Measurements from ENCODE around the gene EIF2D. TPM values are rescaled to one million over a fixed set of nuclear protein-coding genes. Genes with fewer than 3 reads are reported as not detected.

Gene EIF2D
- total RNA-seq = 10 to 100 TPM; 40.6 to 43.7 TPM

- DNase-seq (peak; percentile 98), ATAC-seq (ENCODE audit: low read depth) (peak; percentile 98)
- Mint-ChIP-seq H3K27me3 (peaks cover 5% of the 10 kb centered on the region), H3K4me1 (peaks cover 29% of the 10 kb centered on the region), H3K36me3 (peaks cover 6% of the 10 kb centered on the region), H3K27ac (peak within 1 kb of the TSS; percentile 89), H3K4me3 (peak within 1 kb of the TSS; percentile 92), H3K9me3 (no peaks in the 10 kb centered on the region)
- POLR2A ChIA-PET = interaction anchor here (0.6 to 1.5 kb wide), 13 partner anchors 12 to 142 kb away, joined by 3 to 8 read pairs (median 5); partner anchors contain the start of genes DYRK3 and IKBKE
Measured at GRCh38 chr1:206612129-206612876, at the start of gene EIF2D. Gene EIF2D (minus strand): TSS chr1:206612465. CDS start chr1:206612342, 123 bp downstream.

GRCh38 chr1:206661161-206661820 is 49.0 kb upstream of the EIF2D start:
- Mint-ChIP-seq H3K27ac (no peak overlapping the region), H3K27me3 (peaks cover 37% of the 10 kb centered on the region)

GRCh38 chr1:206660136-206660535 is 47.9 kb upstream of the EIF2D start:
- DNase-seq (no peak), ATAC-seq (ENCODE audit: low read depth) (no peak)
- Mint-ChIP-seq H3K27me3 (peaks cover 28% of the 10 kb centered on the region), H3K36me3 (no peaks in the 10 kb centered on the region), H3K27ac (no peak overlapping the region), H3K4me1 (peaks cover 18% of the 10 kb centered on the region), H3K4me3 (no peak overlapping the region), H3K9me3 (no peaks in the 10 kb centered on the region)
- POLR2A ChIA-PET = no interaction called here

More at GRCh38 chr1:206661161-206661820, 49.0 kb upstream of the EIF2D start:
- Mint-ChIP-seq H3K36me3 (no peaks in the 10 kb centered on the region), H3K4me1 (peaks cover 18% of the 10 kb centered on the region), H3K9me3 (no peaks in the 10 kb centered on the region), H3K4me3 (no peak overlapping the region)
- DNase-seq (no peak), ATAC-seq (ENCODE audit: low read depth) (no peak)
- POLR2A ChIA-PET = no interaction called here

- Mint-ChIP-seq H3K27me3 (peaks cover 25% of the 10 kb centered on the region), H3K36me3 (no peaks in the 10 kb centered on the region), H3K9me3 (no peaks in the 10 kb centered on the region), H3K4me3 (peak overlapping the region; percentile 43), H3K27ac (no peak overlapping the region), H3K4me1 (peaks cover 16% of the 10 kb centered on the region)
- no peak for ATAC-seq (ENCODE audit: low read depth)
- DNase-seq = no peak
- POLR2A ChIA-PET = no interaction called here
Measured at GRCh38 chr1:206658981-206659273, 46.7 kb upstream of the EIF2D start.

- H3K4me3 Mint-ChIP-seq = peak overlapping the region; percentile 54
- H3K9me3 Mint-ChIP-seq = no peaks in the 10 kb centered on the region
- no peak overlapping the region for H3K27ac Mint-ChIP-seq
- POLR2A ChIA-PET = interaction anchor here (0.9 to 1.3 kb wide), 2 partner anchors 23 to 49 kb away, joined by 3 to 4 read pairs; partner anchors contain the start of gene DYRK3
- H3K36me3 Mint-ChIP-seq = no peaks in the 10 kb centered on the region
- peaks cover 14% of the 10 kb centered on the region for H3K4me1 Mint-ChIP-seq
- DNase-seq = peak; percentile 72
- peak; percentile 80 for ATAC-seq (ENCODE audit: low read depth)
- peaks cover 21% of the 10 kb centered on the region for H3K27me3 Mint-ChIP-seq
Measured at GRCh38 chr1:206658264-206658980, 46.2 kb upstream of the EIF2D start.

- Mint-ChIP-seq H3K27ac (no peak overlapping the region), H3K4me3 (no peak overlapping the region), H3K4me1 (peaks cover 12% of the 10 kb centered on the region), H3K9me3 (no peaks in the 10 kb centered on the region), H3K36me3 (no peaks in the 10 kb centered on the region), H3K27me3 (peaks cover 19% of the 10 kb centered on the region)
- DNase-seq (no peak), ATAC-seq (ENCODE audit: low read depth) (no peak)
- POLR2A ChIA-PET = interaction anchor here (0.9 to 1.3 kb wide), 2 partner anchors 22 to 48 kb away, joined by 3 to 4 read pairs; partner anchors contain the start of gene DYRK3
Measured at GRCh38 chr1:206657751-206658150, 45.5 kb upstream of the EIF2D start.

- Mint-ChIP-seq H3K4me1 (peaks cover 9% of the 10 kb centered on the region), H3K27me3 (peaks cover 19% of the 10 kb centered on the region), H3K4me3 (no peak overlapping the region), H3K9me3 (no peaks in the 10 kb centered on the region), H3K27ac (no peak overlapping the region), H3K36me3 (no peaks in the 10 kb centered on the region)
- DNase-seq (no peak), ATAC-seq (ENCODE audit: low read depth) (no peak)
- POLR2A ChIA-PET = interaction anchor here (0.7 to 1.3 kb wide), 2 partner anchors 47 to 253 kb away, joined by 3 to 4 read pairs; no protein-coding TSS in a partner anchor
Measured at GRCh38 chr1:206656936-206657335, 44.7 kb upstream of the EIF2D start.

- Mint-ChIP-seq H3K4me1 (peaks cover 9% of the 10 kb centered on the region), H3K36me3 (peaks cover 6% of the 10 kb centered on the region), H3K27ac (no peak overlapping the region), H3K9me3 (no peaks in the 10 kb centered on the region), H3K4me3 (no peak overlapping the region), H3K27me3 (peaks cover 21% of the 10 kb centered on the region)
- DNase-seq (no peak), ATAC-seq (ENCODE audit: low read depth) (no peak)
- POLR2A ChIA-PET = no interaction called here
Measured at GRCh38 chr1:206655471-206655882, 43.2 kb upstream of the EIF2D start.

GRCh38 chr1:206654828-206655227 is 42.6 kb upstream of the EIF2D start:
- Mint-ChIP-seq H3K27ac (no peak overlapping the region), H3K4me1 (peaks cover 9% of the 10 kb centered on the region), H3K9me3 (no peaks in the 10 kb centered on the region), H3K27me3 (peaks cover 21% of the 10 kb centered on the region), H3K36me3 (peaks cover 7% of the 10 kb centered on the region), H3K4me3 (no peak overlapping the region)
- POLR2A ChIA-PET = no interaction called here
- ATAC-seq (ENCODE audit: low read depth) (no peak), DNase-seq (no peak)

- H3K27ac Mint-ChIP-seq = no peak overlapping the region
- no peak for DNase-seq
- H3K27me3 Mint-ChIP-seq = peaks cover 18% of the 10 kb centered on the region
- POLR2A ChIA-PET = interaction anchor here (0.7 kb wide), 1 partner anchor 19 kb away, joined by 3 read pairs; no protein-coding TSS in a partner anchor
- no peaks in the 10 kb centered on the region for H3K9me3 Mint-ChIP-seq
- no peak overlapping the region for H3K4me3 Mint-ChIP-seq
- H3K4me1 Mint-ChIP-seq = peaks cover 9% of the 10 kb centered on the region
- ATAC-seq (ENCODE audit: low read depth) = no peak
- H3K36me3 Mint-ChIP-seq = peaks cover 8% of the 10 kb centered on the region
Measured at GRCh38 chr1:206653715-206654459, 41.6 kb upstream of the EIF2D start.

GRCh38 chr1:206651958-206652890 is 40.0 kb upstream of the EIF2D start:
- Mint-ChIP-seq H3K36me3 (peaks cover 9% of the 10 kb centered on the region), H3K27ac (no peak overlapping the region), H3K4me1 (no peaks in the 10 kb centered on the region), H3K4me3 (no peak overlapping the region), H3K9me3 (no peaks in the 10 kb centered on the region), H3K27me3 (peaks cover 8% of the 10 kb centered on the region)
- DNase-seq = no peak
- POLR2A ChIA-PET = no interaction called here
- ATAC-seq (ENCODE audit: low read depth) = no peak

GRCh38 chr1:206651014-206651413 is 38.7 kb upstream of the EIF2D start:
- H3K4me3 Mint-ChIP-seq = no peak overlapping the region
- DNase-seq (no peak), ATAC-seq (ENCODE audit: low read depth) (no peak)
- no peak overlapping the region for H3K27ac Mint-ChIP-seq
- POLR2A ChIA-PET = no interaction called here
- no peaks in the 10 kb centered on the region for H3K9me3 Mint-ChIP-seq
- no peaks in the 10 kb centered on the region for H3K4me1 Mint-ChIP-seq
- H3K27me3 Mint-ChIP-seq = peaks cover 2% of the 10 kb centered on the region
- H3K36me3 Mint-ChIP-seq = peaks cover 9% of the 10 kb centered on the region

All from activated naive CD8-positive, alpha-beta T cell treated with anti-CD3 and anti-CD28 coated beads, Interleukin-2, amount 10 ng/mL, durations not matched to agents 7 days and 5 days (primary cell).